Smooth muscle cell of the pulmonary artery (primary cell): ENCODE results near the gene ZNF844. TPM values are rescaled to one million over a fixed set of nuclear protein-coding genes. Genes with fewer than 3 reads are reported as not detected.

Experiments
- total RNA-seq: library from RNA; depleted of rRNA; stranded (reverse); fragments of >200 nt; gene quantifications from 2 replicates; pipeline ENCODE4 v1.2.3, GENCODE V29; 2014

ZNF844 gene
- total RNA-seq = 8.8 and 11.3 TPM in 2 replicates

DNA sequence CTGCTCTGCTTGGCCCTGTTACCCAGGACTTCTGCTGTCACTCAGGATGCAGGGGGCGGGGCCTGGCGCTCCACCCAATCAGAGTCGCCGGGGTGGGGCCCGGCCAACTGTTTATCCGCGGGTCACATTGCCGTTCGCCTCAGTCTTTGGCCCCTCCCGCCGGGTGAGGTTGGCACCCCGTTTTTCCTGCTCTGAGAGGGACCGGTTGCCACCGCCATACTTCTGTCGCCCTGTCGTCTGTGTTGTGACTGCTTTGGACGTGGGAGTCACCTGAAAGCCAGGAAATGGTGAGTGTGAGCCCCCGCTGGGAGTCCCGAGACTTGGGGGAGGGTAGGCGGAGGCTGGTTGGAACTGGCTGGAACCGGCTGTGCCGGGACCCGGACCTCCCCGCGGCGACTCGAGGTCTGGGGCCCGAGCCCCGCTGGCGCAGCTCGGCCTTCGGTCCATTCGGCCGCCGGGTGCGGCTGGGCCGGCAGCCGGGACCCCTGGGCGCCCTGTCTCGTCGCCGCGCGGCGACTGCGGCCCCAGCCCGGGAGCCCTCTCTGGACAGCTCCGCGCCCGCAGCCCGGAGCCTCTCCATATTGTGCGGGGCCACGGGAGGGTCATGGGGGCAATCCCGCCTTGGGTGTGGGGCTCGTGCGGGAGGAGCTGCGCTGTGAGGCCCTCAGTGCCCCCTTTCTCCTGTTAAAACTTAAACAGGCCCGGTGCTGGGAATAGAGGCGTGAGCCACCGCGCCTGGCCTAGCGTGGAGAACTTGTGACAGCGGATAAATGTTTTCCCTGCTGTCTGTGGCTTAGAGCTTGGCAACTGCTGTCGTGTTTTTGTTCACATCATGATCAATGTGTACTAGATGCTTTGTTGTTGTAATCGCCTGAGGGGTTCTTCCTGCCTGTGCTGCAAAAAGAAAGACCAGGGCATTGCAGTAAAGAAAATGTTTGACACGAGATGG is at the start of gene ZNF844:
Gene ZNF844, plus strand, starts transcription at position 142 of the 949 bp plus-strand sequence. Its CDS starts 143 bp downstream, at position 285.

DNA sequence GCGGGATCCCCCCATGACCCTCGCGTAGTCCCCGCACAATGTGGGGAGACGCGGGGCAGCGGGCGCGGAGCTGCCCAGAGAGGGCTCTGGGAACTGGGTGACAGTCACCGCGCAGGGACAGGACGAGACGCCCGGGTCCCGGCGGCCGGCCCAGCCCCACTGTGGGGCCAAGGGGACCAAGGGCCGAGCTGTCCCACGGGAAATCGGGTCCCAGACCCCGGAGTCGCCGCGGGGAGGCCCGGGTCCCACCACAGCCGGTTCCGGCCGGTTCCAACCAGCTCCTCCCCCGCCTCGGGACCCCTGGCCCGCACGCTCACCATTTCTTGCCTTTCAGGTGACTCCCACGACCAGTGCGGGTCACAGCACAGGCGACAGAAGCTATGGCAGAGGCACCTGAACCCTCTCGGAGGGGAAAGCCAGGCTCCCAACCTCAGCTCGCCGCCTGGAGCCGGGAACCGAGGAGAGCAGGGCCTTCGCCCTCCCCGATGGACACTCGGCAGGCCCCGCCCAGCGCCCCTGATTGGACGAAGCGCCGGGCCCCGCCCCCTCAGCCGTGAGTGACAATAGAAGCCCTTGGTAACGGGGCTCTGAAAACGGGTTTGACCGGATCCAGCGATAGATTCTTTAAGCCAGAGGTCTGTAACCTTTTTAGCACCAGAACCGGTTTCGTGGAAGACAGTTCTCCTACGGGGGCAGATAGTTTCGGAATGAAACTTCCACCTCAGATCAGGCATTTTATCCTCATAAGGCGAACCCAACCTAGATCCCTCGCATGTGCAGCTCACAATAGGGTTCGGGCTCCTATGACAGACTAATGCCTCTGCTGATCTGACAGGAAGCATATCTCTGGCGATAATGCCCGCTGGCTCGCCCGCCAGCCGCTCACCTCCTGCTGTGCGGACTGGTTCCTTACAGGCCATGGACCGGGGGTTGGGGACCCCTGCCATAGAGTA is 29.0 kb upstream of the ZNF844 start, which contains the start of gene ZNF433:
Gene ZNF433, minus strand, starts transcription at position 460 of the 953 bp plus-strand sequence. Its CDS starts 140 bp downstream, at position 320.

DNA sequence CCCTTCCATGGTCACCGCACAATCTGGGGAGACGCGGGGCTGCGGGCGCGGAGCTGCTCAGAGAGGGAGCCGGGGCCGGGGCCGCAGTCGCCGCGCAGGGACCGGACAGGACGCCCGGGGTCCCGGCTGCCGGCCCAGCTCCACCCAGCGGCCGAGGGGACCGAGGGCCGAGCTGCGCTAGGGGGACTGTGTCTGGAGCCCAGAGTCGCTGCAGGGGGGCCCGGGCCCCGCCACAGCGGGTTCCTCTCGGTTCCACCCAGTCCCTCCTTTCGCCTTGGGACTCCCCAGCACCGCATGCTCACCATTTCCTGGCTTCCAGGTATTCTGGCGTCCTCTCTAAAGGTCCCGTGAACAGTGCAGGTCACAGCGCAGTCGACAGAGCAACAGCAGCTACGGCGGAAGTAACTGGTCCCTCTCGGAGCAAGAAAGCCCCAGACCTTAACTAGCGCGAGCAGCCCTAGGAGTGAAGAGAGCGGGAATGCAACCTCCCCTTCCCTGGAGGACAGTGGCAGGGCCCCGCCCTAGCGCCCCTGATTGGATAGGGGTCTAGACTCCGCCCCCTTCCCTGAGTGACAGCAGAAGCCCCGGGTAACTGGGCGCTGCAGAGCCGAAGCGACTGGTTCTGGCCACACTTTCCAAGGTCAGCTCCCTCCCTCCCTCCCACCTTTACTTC is 11.9 kb upstream of the ZNF844 start, which contains the start of gene ZNF878:
Gene ZNF878, minus strand, starts transcription at position 465 of the 673 bp plus-strand sequence. Its CDS starts 160 bp downstream, at position 305.

Other genes starting within 250 kb of the ZNF844 start
- gene ZNF439, start 216.0 kb upstream of the ZNF844 start, total RNA-seq = 6.5 and 7.5 TPM in 2 replicates
- gene ZNF69, start 176.9 kb upstream of the ZNF844 start, total RNA-seq = 5.2 and 7.1 TPM in 2 replicates
- 6.4 and 7.0 TPM in 2 replicates for gene ZNF700, start 139.6 kb upstream of the ZNF844 start, total RNA-seq
- gene ZNF763, start 99.7 kb upstream of the ZNF844 start, total RNA-seq = 1.1 and 1.7 TPM in 2 replicates
- gene ZNF433, start 29.1 kb upstream of the ZNF844 start, total RNA-seq = 3.4 and 4.5 TPM in 2 replicates
- 0.07 and 0.20 TPM in 2 replicates for gene ZNF878, start 11.8 kb upstream of the ZNF844 start, total RNA-seq
- gene ZNF20, start 75.6 kb downstream of the ZNF844 start, total RNA-seq = 4.6 and 5.5 TPM in 2 replicates
- 9.2 and 9.3 TPM in 2 replicates for gene ZNF625, start 92.0 kb downstream of the ZNF844 start, total RNA-seq
- gene ZNF136, start 98.4 kb downstream of the ZNF844 start, total RNA-seq = 6.6 and 7.4 TPM in 2 replicates
- gene ZNF44, start 230.2 kb downstream of the ZNF844 start, total RNA-seq = 8.0 and 8.4 TPM in 2 replicates